Activated CD8-positive, alpha-beta T cell treated with anti-CD3 and anti-CD28 coated beads for 36 hours (primary cell): Measurements from ENCODE around the gene WBP2. TPM values are rescaled to one million over a fixed set of nuclear protein-coding genes. Genes with fewer than 3 reads are reported as not detected.

Source experiments
- ATAC-seq: fragments of 200-7000 bp; cut with Tn5 transposase; one replicate; pipeline ENCODE4 v1.10.0; 2021; ENCODE audit warnings: mild to moderate bottlenecking, moderate library complexity
- CTCF ChIA-PET: fragments of 350-600 bp; sonication (Branson Sonifier 250); formaldehyde crosslinking; loops from one replicate; lab custom pipeline; 2021; ENCODE audit warnings: antibody characterized with exemption; lab: Charles Lee
- POLR2A ChIA-PET: fragments of 350-600 bp; sonication (Branson Sonifier 250); formaldehyde crosslinking; loops from one replicate; lab custom pipeline; 2021; ENCODE audit warnings: antibody characterized with exemption; lab: Charles Lee
- DNase-seq: peaks from one replicate; pipeline ENCODE4 v3.0.0-alpha.2; 2020
- H3K27ac Mint-ChIP-seq: one replicate; pipeline ENCODE4 v1.8.0; 2021; ENCODE audit warnings: mild to moderate bottlenecking, mixed read lengths
- H3K27me3 Mint-ChIP-seq: one replicate; pipeline ENCODE4 v1.8.0; 2021; ENCODE audit warnings: mixed read lengths
- H3K36me3 Mint-ChIP-seq: one replicate; pipeline ENCODE4 v1.8.0; 2021; ENCODE audit warnings: low read depth, mixed read lengths
- H3K4me1 Mint-ChIP-seq: one replicate; pipeline ENCODE4 v1.8.0; 2021; ENCODE audit warnings: low read depth, mixed read lengths
- H3K4me3 Mint-ChIP-seq: one replicate; pipeline ENCODE4 v1.8.0; 2021; ENCODE audit warnings: mild to moderate bottlenecking, moderate library complexity, mixed read lengths
- H3K9me3 Mint-ChIP-seq: one replicate; pipeline ENCODE4 v1.8.0; 2021; ENCODE audit warnings: mixed read lengths
- CTCF ChIP-seq: fragments of 200-600 bp; IDR thresholded peaks from one replicate; pipeline ENCODE4 v1.8.0; 2022; ENCODE audit warnings: antibody characterized with exemption, mild to moderate bottlenecking
- intact Hi-C: fragments of 100-400 bp; cut with micrococcal nuclease; formaldehyde crosslinking; loops from one replicate; pipeline ENCODE4 v1.10.0; 2022
- total RNA-seq, 2 experiments: library from RNA; stranded (reverse); gene quantifications; one replicate each; pipeline ENCODE4 v1.2.3, GENCODE V29; 2021

WBP2 gene
- total RNA-seq, 2 experiments from 2014 or later: 54.4 to 58.5 TPM

DNA sequence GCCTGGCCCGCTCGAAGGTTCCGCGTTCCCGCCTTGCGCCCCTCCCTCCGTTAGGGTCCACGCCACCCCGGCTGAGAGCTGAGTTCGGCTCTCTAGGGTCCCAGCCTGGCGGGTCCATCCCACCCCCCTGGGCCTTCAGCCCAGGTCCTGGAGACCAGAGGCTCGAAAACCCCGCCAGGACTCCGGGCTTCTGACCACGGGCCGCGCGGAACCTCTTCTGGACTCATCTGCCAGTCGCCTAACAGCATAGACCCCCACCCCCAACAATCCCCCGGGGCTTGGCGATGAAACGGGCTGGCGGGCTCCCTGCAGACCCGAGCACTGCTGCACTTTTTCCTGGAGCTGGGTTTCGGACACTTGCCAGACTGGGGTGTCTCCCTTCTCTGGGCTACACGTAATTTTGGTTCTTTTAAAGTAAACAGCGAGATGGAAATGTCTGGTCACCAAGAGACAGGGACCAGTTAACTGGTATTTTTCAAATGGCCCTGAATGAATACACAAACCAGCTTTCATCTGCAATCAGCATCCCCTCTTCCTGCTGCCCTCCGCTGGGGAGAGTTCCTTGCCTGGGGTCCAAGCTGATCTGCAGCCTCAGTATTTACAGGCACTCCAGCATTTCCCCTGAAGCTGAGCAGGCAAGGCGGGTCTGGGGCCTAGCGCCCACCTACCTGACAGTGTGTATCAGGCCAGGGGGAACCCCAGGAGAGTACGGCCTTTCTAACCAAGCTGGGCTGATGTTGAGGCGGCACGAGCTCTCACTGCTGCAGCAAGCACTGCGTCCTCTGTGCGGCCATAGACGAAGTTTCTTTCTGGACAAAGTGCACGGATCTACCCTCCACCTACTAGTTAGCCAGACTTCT is 42.3 kb upstream of the WBP2 start:
- ATAC-seq (no peak), DNase-seq (no peak)
- no peaks in the 10 kb centered on the region for H3K9me3 Mint-ChIP-seq
- peak overlapping the region; percentile 87 for H3K4me3 Mint-ChIP-seq
- intact Hi-C loops: no loop called here
- no peaks in the 10 kb centered on the region for H3K27me3 Mint-ChIP-seq
- POLR2A ChIA-PET: interaction anchor here (0.8 to 9.5 kb wide), 11 partner anchors 7 to 183 kb away, joined by 3 to 100 read pairs (median 4); partner anchors contain the start of genes MRPL38 and TRIM47
- peaks cover 32% of the 10 kb centered on the region for H3K36me3 Mint-ChIP-seq
- peaks cover 23% of the 10 kb centered on the region for H3K4me1 Mint-ChIP-seq
- H3K27ac Mint-ChIP-seq: peak overlapping the region; percentile 77
- CTCF ChIA-PET: interaction anchor here (1.0 to 9.8 kb wide), 8 partner anchors 10 to 132 kb away, joined by 3 to 78 read pairs (median 3); partner anchors contain the start of genes GALK1 and TRIM47
- no peak for TF ChIP-seq CTCF

GRCh38 chr17:75896415-75897159 is 41.5 kb upstream of the WBP2 start, which contains the start of gene TRIM65:
TRIM65 (minus strand) TSS chr17:75896951; CDS start chr17:75896937, 14 bp downstream.
- Mint-ChIP-seq H3K4me3 (peak within 1 kb of the TSS; percentile 87), H3K27me3 (no peaks in the 10 kb centered on the region), H3K9me3 (no peaks in the 10 kb centered on the region), H3K36me3 (peaks cover 33% of the 10 kb centered on the region), H3K27ac (peak within 1 kb of the TSS; percentile 88), H3K4me1 (peaks cover 21% of the 10 kb centered on the region)
- CTCF ChIA-PET: interaction anchor here (0.8 to 9.8 kb wide), 16 partner anchors 8 to 376 kb away, joined by 3 to 78 read pairs (median 4); partner anchors contain the start of genes CDK3, GALK1, MRPL38 and TRIM47
- POLR2A ChIA-PET: interaction anchor here (0.8 to 9.5 kb wide), 21 partner anchors 8 to 493 kb away, joined by 3 to 100 read pairs (median 4); partner anchors contain the start of genes MRPL38, SPHK1, TRIM47 and UNK
- peak; percentile 17 for TF ChIP-seq CTCF
- peak; percentile 88 for ATAC-seq
- intact Hi-C loops: no loop called here
- peak; percentile 85 for DNase-seq

DNA sequence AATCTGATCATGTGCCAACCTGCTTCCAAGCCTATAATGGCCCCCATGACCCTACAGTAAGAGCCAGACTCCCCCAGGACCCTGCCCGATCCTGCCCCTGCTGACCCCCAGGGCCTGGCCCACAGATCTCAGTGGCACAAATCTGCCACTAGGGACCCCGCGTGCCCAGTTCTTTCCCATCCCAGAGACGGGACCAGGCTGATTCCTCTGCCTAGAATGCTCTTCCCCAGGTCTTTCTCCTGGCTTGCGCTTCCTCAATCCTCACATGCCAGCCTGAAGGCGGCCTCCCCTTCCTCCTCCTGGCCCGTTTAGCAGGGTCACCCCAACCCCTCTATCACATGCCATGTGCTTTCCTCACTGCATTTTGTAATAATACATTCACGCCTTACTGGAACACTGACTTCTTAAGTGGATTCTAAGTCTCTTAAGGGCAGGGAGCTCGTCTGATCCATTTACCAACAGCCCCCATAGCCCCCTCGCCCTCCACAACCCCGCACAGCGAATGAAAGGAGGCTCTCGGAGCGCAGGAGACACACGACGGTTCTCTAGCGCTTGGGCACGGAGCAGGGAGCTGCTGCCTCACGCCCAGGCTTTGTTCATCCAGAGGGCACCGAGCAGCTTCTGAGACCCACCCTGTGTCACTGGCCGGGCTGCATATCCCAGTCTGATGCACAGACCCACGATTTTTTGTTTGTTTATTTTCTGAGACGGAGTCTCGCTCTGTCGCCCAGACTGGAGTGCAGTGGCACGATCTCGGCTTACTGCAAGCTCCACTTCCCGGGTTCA is 40.4 kb upstream of the WBP2 start:
- DNase-seq (no peak), ATAC-seq (no peak)
- Mint-ChIP-seq H3K27ac (peak overlapping the region; percentile 88), H3K4me3 (peak overlapping the region; percentile 87), H3K4me1 (peaks cover 21% of the 10 kb centered on the region), H3K36me3 (peaks cover 28% of the 10 kb centered on the region), H3K27me3 (no peaks in the 10 kb centered on the region), H3K9me3 (no peaks in the 10 kb centered on the region)
- ChIA-PET CTCF (interaction anchor here (0.8 to 9.8 kb wide), 18 partner anchors 9 to 377 kb away, joined by 3 to 78 read pairs (median 4); partner anchors contain the start of genes CDK3, GALK1, MRPL38 and TRIM47), POLR2A (interaction anchor here (0.7 to 9.5 kb wide), 20 partner anchors 9 to 492 kb away, joined by 3 to 100 read pairs (median 4); partner anchors contain the start of genes MRPL38, SPHK1, TRIM47 and UNK)
- TF ChIP-seq CTCF: peak; percentile 57
- intact Hi-C loops: no loop called here

GRCh38 chr17:75894049-75894733 is 39.1 kb upstream of the WBP2 start:
- CTCF ChIA-PET: interaction anchor here (0.8 to 9.8 kb wide), 7 partner anchors 11 to 112 kb away, joined by 3 to 78 read pairs (median 5); partner anchors contain the start of genes CDK3, MRPL38 and TRIM47
- intact Hi-C loops: no loop called here
- POLR2A ChIA-PET: interaction anchor here (1.3 to 9.5 kb wide), 4 partner anchors 10 to 17 kb away, joined by 3 to 100 read pairs (median 10); partner anchors contain the start of genes MRPL38 and TRIM47
- H3K27me3 Mint-ChIP-seq: no peaks in the 10 kb centered on the region
- H3K9me3 Mint-ChIP-seq: no peaks in the 10 kb centered on the region
- ATAC-seq: no peak
- H3K4me3 Mint-ChIP-seq: peak overlapping the region; percentile 48
- TF ChIP-seq CTCF: no peak
- peak overlapping the region; percentile 56 for H3K27ac Mint-ChIP-seq
- H3K4me1 Mint-ChIP-seq: peaks cover 28% of the 10 kb centered on the region
- peaks cover 26% of the 10 kb centered on the region for H3K36me3 Mint-ChIP-seq
- DNase-seq: no peak
